HG03060 (cell line): ENCODE results near the gene JADE1.

Experiments used
- ATAC-seq: cut with Tn5 transposase; IDR thresholded peaks from one replicate; pipeline ENCODE4 v1.9.1; 2021; ENCODE audit warnings: low read depth, moderate number of reproducible peaks; ENCODE audit not compliant: unreplicated experiment

The JADE1 gene

DNA sequence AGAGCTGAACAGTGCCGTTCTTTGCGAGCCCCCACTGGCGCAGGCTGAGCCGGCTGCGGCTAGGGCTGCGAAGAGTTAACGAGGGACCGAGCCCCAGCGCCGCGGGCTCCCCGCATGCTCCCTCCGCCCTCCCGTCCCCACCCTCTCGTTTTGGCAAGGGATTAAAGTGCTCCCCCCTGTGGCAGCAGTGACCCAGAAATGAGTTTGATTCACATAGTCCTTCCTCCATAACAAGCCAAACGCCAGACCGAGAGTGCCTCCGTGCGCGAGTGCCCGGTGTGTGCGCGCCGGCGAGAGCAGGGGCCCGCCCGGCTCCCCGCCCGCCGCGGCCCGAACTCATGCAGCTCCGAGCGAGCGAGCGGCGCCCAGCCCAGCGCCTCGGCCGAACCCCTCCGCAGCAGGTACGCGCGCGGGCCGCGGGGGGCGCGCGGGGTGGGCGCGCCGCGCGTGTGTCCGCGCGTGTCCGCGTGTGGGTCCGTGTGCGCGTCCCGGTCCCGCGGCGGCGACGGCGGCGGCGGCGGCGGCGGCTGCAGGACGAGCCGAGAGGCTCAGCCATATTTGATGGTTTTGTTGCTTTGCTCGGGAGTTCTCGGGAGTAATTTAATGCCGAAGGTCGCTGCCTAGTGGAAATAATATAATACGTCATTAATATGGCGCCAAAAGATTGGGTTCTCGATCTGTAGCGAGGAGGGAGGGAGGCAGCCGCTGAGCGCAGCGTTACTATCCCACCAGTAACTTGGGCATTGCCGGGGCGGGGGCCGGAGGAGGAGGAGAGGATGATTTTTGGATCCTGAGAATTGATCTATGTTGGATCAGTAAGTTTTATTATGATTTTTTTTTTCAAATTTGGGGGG is at the start of gene JADE1:
TSS of gene JADE1 (plus strand) at position 224 of the 854 bp plus-strand sequence. CDS start 22,059 bp downstream, outside the sequence.
- ATAC-seq = peak; percentile 43

DNA sequence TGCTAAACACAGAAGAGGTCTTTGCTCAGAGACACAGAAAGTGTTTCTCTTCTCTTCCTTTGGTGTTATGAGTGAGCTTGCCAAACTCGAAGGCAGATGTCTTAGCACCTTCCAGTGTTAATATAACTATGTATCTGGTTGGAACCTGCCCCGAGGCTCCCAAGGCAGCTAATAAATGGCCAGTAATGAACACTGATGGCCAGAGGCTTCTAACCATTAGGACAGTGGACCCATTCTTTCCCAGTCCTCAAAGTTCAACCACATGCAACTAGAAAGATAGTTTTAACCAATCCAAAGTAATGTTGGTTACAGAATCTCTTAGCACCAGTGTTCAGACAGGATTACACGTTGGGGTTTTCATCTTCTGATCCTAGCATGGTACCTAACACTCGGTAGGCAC is 42.7 kb upstream of the JADE1 start:
- no peak for ATAC-seq

DNA sequence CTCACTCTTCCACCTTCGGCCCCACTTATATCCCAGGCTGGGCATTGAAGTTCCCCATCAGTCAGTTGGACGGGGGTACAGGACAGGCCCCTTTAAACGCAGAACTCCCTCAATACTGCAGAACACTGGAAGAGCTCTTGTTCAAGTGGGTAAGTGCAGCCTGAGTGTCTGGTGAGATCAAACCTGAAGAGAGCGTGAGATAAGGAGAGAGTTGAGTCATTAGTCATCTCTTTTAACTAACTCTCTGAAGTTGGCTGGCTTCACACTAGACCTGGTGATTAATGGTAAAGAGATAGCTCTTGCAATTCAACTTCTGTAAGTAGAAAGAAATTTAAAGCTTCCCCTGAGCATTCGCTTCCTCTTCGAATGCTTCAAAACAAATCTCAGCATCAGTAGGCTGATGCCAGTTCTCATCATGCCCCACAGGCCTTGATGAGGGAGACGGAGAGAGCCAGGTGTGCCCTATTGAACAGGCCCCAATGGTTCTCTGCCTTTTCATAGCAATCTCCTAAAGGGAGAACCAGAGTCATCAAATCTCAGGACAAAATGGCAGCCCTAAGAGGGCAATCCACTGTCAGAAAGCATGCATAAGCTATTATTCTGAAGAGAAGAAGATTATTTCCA is 41.0 kb upstream of the JADE1 start:
- no peak for ATAC-seq

DNA sequence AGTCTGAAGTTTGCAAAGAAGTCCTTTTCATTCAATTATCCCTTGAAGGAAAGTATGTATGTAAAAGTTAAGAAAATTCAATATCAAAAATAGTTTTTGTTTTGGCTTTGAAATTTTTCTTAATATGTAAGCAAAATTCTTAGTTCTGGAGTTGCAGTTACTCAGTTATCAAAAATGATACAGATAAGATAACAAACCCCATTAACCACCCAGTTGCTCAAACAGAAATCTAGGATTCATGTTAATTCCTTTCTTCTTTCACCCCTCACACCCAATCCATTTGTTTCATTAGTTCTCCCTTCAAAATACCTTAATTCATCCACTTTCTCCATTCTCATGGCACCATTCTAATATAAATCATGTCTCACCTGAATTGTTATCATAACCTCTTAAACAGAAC is 40.5 kb upstream of the JADE1 start:
- no peak for ATAC-seq

DNA sequence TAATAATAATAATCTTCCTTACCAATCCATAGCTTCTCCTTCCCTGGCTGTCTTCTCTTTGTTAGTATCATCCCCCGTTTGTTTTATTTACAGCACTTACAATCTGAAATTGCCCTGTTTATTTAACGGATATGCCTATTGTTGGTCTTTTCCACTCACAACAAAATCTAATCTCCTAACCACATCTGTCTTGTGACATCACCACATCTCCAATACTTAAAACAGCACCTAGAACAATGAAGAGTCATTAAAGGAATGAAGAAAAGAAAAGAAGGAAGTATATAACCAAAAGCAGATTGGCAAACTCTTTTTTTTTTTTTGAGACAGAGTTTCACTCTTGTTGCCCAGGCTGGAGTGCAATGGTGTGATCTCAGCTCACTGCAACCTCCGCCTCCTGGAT is 38.7 kb upstream of the JADE1 start:
- ATAC-seq = no peak

DNA sequence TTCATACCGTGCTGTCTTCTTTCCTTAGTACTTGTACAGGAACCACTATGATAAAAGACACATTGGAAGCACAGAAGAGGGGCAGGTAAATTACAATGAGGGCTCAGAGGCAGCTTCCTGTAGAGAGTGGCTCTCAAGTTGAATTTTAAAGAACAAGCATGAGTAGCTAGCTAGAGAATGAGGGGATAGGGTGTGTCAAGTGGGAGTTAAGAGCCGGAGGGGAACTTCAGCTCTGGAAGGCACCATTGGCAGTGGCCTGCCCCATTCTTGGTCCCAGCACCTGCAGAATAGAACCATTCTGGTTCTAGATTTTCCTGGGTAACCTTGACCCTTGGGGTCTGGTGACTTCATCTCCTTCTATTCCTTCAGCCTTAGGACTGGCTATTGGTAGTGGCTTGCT is 34.0 kb upstream of the JADE1 start:
- no peak for ATAC-seq

DNA sequence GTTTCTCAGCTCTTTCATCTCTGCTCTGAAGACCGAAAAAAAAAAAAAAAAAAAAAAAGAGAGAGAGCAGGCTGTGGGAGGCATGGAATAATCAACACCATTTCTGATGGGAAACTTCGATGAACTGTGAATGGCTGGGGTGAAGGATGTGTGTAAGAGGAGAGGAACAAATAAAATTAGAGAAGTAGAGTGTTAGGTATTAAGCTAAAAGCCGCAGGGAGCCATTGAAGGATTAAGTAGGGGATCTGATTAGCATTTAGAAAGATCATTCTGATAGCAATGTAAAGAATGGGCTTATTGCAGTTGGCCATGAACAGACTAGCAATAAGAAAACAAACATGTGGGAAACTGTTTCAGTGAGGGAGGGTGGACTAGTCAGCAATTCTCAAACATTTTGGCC is 33.6 kb upstream of the JADE1 start:
- ATAC-seq = no peak

DNA sequence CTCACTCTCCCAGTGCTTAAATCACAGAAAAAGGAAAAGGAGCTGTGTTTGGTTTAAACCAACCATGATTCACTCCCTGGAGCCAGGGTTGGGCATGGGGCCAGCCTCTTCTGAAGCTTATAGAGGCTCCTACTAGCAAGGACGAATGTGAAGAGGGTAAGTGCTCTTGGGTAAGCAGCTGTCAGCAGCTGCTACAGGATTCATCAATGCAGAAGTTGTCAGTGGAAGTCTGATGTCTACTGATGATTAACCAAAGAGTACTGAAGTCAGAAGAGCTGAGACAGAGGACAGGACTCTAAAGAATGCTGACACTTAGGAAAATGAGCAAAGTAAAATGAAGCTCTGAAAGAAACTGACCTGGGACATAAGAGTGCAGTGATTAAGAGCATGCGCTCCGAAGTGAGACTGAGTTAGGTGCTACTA is 32.7 kb upstream of the JADE1 start:
- no peak for ATAC-seq

DNA sequence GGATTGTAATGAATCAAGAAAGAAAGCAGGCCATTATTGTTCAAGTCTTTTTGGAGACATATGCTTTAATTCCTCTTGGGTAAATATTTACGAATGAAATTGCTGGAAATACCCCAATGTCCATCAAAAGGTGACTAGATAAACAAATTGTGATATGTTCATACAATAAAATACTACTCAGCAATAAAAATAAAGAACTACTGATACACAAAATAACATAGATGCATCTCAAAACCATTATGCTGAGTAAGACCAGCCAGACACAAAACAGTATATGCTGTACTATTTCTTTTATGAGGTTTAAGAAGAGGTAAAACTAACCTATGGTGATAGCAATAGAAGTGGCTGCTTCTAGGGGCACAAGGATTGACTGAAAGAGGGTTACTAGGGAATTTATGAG is 28.8 kb upstream of the JADE1 start:
- no peak for ATAC-seq

DNA sequence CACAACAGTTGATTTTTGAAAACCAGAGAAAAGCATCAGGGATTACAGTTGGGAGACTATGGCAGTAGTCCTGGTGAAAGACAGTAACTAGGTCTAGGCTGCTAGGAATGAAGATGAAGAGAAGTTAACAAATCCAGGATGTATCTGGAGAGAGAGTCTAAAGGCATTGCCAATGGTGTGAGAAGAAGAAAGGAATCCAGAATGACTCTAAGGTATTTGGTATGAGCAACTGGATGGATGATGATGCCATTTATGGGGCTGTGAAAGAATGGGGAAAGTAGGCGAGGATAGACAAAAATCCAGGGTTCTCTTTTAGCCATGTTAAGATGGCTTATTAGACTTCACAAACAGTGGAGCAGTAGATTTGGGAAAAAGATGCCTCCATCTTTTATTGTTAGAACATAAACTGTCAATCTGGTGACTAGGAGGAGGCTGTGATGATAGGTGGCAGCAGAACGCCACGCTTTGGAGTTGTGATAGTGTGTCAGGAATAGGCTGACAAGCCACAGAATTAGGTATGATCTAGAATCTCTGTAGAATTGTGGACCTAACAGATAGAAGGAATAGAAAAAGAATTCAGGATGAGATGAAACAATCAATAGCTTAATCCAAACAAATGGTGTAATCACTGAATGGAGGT is 27.3 kb upstream of the JADE1 start:
- ATAC-seq = no peak

DNA sequence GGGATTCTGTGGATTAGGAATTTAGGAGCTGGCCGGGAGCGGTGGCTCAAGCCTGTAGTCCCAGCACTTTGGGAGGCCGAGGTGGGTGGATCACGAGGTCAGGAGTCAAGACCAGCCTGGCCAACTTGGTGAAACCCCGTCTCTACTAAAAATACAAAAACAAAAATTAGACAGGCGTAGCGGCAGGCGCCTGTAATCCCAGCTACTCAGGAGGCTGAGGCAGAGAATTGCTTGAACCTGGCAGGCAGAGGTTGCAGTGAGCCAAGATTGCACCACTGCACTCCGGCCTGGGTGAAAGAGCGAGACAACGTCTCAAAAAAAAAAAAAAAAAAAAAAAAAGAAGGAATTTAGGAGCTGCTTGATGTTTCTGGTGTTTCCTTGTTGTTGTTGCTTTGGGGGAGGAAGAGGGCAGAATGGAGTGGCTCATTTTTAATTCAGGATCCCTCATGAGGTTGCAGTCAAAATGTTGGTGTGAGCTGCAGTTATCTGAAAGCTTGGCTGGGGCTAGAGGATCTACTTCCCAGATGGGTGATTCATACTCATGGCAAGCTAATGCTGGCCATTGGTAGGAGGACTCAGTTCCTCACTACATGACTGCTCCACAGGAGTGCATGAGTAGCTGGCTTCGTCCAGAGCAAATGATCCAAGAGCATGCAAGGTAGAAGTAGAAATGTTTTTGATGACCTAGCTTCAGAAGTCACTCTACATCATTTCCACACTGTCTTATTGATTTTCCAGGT is 26.5 kb upstream of the JADE1 start:
- no peak for ATAC-seq

DNA sequence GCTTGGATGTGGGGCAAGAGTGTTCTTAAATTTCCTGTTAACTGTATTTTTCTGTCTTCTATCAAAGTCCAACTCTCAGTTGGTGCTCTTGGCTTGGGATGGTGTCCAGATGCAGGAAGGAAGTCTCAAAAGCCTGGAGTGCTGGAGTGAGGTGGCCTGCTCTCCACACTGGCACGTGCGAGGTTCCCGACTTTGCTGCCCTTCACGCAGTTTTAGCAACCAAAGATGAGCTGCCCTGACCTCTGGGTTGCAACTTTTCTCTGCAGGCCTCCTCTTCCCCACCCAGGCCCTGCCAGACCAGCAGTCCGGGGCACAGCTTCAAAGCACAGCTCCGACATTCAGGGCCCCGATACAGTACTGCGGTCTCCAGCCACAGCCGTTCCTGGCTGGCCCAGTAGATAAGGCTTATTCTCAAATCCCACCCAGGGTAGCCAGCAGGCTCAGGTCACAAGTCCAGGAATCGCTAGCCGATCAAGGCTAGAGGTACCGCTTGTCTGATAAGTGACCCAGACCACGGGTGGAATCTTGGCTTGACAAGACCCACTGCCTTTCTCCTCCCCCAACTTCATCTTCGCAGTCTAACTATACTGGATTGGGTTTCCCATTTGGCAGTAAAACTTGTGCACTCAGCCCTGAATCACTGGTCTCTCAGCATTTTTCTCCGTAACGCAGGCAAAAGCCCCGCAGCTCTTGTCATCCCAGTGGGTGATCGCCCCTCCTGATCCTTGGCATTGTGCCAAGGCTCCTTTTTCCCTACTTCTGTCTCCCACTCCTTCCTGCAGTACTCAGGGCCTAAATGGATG is 21.8 kb upstream of the JADE1 start:
- ATAC-seq = no peak

DNA sequence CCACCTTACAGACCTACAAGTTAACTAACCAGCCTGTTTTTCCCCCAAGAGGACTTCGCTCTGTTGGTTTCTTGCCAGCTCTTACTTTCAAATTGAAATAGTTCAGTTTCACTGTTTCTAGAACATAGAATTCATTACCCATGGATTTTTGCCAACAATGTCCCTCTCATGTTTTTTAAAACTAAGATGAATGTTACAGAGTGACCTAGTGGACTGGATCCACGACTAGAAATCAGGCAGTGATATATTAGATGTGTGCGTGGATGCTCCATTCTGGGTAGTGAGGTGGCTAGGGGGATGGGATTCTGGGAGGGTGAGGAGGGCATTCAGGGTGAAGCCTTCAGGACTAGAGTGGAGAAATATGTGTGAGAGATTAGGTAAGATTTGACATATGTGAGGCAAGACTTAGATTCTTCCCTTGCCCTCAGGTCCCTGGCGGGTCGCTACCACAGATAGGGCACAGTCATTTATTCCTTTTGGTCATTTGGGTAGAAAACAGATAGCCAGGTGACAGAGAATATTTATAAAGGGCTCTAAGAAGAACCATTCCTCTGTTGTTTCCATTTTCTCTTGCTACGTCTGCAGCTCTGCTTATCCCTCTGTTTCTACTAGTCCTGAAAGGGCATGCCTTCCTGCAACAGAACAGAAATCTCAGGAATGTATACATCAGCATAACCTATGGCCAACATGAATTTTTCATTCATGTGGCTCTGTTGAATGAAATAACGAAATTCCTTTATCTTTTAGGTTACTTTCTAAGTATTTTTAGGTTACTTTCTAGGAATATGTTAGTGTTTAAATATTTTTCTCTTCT is 15.4 kb upstream of the JADE1 start:
- no peak for ATAC-seq

DNA sequence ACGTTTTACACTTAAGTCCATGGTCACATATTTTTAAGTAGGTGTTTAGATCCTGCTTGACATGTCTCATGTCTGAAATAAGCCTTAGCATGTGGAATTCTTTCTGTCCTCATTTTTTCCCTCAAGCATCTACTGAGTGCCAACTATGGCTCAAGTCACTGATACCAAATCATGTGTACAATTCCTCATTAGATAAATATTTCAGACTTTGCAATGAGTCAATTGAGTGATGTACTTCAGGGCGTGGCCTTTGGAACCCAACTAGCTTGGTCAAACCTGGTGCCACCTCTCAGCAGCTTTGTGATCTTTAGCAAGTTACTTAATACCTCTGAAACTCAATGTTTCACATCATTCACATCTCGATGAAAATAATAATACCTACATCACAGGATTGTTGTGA is 12.6 kb upstream of the JADE1 start:
- no peak for ATAC-seq

DNA sequence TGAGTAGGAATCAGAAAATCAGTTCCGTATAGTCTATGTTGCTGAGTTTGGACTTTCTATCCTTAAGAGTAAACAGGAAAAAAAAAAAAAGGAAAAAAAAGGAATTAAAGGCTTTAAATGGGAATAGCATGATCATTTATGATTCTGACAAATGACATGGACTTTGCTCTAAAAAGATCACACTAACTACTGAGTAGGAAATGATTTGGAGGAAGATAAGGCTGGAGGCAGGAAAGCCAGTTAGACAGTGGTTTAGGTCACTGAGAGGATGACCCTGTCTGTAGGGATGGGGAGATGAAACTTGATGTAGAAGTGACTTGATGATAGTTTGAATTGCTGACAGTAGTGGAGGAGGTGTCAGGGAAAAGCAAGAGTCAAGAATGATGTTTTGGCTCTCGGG is 9.2 kb upstream of the JADE1 start:
- ATAC-seq = no peak

DNA sequence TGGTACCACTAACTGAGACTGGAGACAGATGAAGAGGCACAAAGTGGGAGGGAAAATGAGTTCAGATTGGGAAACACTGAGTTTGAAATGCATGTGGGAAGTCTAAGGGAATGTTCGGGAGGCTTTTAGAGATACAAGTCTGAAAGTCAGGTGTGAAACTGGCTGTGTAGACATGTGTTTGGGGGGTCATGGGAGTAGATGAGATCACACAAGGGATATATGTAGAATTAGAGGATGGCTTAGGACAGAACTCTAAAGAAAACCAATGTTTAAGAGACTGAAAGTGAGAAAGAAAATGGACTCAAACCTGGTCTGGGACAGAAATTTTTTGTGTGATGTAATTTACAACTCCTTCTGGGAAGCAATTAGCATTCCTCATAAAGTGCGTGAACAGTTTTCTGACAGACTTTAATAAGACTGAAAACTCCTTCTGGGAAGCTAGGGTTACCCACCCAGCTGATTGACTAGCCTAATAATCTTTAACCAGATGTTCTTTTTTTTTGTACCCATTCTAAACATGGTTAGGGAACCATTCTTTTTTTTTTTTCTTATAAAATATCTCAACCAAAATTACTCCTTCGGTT is 8.7 kb upstream of the JADE1 start:
- no peak for ATAC-seq

DNA sequence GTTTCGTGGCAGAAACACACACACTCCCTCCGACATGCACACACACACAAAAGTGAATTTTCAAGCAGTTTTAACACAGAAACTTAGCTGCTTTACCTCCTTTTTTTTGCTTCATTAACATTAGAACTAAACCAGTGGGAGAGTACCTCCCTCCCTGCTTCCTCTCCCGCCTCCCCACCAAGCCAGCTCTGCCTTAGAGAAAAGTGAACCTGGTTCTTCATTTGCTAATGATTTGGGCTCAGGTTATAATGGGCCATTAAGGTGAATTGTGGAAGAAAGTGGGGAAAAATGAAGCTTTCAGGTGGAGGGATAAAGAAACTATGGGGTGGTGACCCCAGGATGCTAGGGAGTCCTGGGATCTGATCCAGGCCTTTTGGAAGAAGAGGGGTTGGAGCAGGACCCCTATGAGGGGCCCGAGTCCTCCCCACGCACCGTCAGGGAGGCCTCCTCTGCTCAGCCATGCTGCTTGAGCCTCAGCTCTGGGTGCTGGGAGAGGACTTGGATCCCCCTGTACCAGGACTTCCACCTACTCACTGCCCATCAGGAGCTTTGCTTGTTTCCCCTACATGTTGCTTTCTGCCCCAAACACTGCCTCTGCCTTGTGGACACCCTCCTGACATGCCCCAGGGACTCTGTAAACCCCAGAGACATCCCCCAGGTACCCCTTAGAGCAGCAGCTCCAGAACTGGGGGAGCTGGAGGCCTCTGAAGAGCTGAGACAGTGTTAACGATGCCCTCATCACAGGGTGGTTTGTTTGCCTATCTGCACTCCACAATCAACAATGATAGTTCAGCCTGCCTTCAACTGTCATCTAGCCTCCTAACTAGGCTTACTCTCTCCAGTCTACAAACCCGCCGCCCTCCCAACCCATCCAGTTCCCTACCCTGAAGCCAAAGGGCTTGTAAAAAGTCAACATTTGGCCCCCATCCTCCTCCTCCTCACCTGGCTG is 6.5 kb upstream of the JADE1 start:
- no peak for ATAC-seq

DNA sequence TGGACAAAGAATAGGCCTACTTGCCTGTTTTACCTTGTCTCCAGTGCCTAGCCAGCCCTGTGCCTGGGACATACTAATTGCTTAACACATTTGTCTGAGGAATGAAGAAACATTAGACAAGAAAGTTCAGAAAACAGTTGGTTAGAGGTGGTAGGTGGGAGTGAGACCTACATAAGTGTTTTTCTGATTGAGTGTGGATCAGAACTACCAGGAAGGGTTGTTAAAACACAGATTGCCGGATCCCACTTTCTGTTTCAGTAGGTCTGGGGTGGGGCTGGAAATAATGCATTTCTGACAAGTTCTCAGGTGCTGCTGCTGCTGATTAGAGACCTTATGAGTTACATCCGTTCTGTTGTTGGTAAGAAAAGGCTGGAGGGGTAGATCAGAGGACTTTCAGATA is 5.7 kb upstream of the JADE1 start:
- no peak for ATAC-seq
